MM.1S (cell line): ENCODE data around the gene LAMA3.

Source experiments
- CTCF ChIP-seq: fragments of 300-600 bp; sonication (generic); IDR thresholded peaks from 2 replicates; pipeline ENCODE4 v1.5.1; 2016; ENCODE audit warnings: antibody characterized with exemption, low read length, mixed read lengths
- EZH2phosphoT487 ChIP-seq: fragments of 300-600 bp; sonication (generic); IDR thresholded peaks from 2 replicates; pipeline ENCODE4 v1.6.1; 2018; ENCODE audit warnings: antibody characterized with exemption, low read length

GRCh38 chr18:23675236-23675635 is 14.0 kb upstream of the LAMA3 start:
- TF ChIP-seq CTCF (no peak), EZH2phosphoT487 (no peak)
